ENCODE results near the gene ING3.
"Not testable (repeated sequence)": the region's sequence is repeated elsewhere in the genome, so short reads cannot be mapped to it uniquely, and the experiment has no call there.

Gene ING3

GRCh38 chr7:120990468-120991118 lies 40.0 kb downstream of the ING3 start:
- DNase-seq = no peak

- DNase-seq = no peak
Measured at GRCh38 chr7:120991161-120991560, 40.6 kb downstream of the ING3 start.

GRCh38 chr7:120991581-120991980 lies 41.0 kb downstream of the ING3 start:
- no peak for DNase-seq

GRCh38 chr7:120992272-120992964 lies 41.8 kb downstream of the ING3 start:
- DNase-seq = no peak

DNA sequence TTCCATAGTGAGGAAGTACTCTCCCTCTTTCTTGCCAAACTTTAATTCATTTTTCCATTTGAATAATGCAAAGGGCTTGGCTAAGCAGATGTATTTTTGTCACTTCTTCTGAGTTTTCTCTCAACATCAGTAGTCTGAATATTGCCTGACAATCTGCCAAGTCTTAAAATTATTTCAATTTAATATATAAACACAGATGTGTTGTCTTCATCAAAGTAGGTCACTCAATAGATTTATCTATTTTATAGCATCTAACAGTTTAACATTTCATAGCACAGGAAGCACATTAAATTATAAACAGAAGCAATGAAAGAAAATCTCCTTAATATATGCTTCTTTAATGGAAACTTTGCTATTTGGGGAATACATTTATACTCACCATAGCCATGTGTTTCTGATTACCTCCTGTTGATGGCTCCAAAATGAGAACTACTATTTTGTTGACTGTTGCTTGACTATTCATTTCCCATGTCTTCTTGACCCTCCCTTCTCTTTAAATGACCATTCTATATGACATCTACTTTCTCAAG lies 42.5 kb downstream of the ING3 start:
- no peak for DNase-seq

GRCh38 chr7:120993553-120994191 lies 43.1 kb downstream of the ING3 start:
- no peak for DNase-seq

GRCh38 chr7:120994512-120995410 lies 44.2 kb downstream of the ING3 start:
- no peak for DNase-seq

DNA sequence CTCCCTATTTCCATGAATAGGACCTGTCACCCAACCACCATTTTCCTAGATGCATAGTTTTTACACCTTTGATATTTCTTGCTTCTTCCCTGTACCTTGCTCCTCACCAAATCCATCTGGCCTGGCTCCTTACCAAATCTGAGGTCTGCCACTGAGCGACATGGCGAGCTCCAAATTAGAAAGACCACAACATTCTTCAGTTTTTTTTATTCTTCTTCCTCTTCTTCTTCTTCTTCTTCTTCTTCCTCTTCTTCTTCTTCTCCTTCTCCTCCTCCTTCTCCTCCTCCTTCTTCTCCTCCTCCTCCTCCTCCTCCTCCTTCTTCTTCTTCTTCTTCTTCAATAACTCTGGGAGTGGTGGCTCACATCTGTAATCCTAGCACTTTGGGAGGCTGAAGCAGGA lies 45.1 kb downstream of the ING3 start:
- no peak for DNase-seq

- peak; percentile 28 for DNase-seq
Measured at GRCh38 chr7:120996333-120996987, 45.9 kb downstream of the ING3 start.

DNA sequence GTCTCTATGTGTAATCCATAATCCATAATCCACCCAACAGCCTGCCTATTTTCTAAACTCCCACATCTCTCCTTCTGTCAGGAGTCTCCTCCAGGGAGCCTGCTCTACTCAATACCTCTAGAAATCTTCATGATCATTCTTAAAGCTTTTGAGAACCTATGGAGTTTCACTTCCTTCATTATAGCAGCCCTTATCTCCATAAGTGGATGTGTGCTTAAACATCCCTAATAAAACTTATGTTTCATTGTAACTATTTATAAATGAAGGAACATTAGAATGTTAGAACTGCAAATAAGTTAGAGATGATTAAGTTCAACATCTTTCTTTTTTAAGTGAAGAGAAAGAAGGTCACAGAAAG lies 46.4 kb downstream of the ING3 start:
- no peak for DNase-seq

GRCh38 chr7:120997882-120998474 lies 47.4 kb downstream of the ING3 start:
- DNase-seq = no peak

DNA sequence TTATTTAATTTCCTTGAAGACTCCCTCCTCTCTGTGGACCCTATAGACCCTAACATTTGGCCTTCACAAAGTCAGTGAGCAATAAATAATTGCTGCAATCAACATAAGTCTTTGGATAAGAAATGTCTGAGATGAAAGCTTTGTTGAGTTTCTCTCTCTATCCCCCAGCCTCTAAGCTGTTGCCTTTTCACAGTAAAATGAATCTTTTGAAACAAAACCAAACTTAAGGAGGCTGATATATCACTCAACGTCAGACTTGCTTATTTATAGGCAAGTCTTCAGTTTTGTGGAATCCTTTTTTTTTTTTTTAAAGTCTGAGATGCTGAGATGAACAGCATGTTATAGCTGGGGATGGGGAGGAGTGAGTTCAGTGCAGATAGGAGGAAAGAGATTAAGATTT lies 47.9 kb downstream of the ING3 start:
- no peak for DNase-seq

GRCh38 chr7:120998996-120999565 lies 48.5 kb downstream of the ING3 start:
- DNase-seq = no peak

GRCh38 chr7:121000081-121000983 lies 49.8 kb downstream of the ING3 start:
- no peak for DNase-seq

DNA sequence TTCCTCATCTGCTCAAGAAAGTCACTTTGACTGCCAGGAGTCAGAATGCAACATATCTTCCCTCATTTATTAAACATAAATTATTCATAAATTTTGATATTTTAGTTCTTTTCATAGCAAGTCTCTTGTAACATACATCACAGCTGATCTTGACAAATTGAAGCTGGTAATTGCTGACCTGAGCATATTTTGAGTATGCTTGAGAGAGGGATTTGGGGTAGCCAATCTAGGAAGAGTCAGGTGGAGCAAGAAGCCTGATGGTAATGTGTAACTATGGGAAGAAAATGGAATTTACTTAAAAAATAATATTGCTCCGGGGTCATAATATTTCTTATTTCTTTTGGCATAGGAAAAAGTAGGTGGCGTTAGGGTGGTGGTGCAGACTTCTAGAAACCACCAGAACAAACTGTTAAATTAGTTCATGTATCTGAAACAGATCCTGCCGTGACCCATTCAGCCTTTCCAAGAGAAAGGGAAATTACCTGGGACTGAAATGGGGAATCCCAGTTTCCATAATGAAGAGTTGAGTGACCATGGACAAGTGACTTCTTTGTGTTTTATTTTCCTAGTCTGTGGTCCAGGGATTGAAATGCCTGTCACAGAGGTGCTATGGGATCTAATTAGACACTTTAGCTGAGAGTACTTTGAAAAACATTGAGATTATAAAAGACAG lies 50.8 kb downstream of the ING3 start:
- DNase-seq = no peak

- no peak for DNase-seq
Measured at GRCh38 chr7:121002048-121002756, 51.6 kb downstream of the ING3 start.

DNA sequence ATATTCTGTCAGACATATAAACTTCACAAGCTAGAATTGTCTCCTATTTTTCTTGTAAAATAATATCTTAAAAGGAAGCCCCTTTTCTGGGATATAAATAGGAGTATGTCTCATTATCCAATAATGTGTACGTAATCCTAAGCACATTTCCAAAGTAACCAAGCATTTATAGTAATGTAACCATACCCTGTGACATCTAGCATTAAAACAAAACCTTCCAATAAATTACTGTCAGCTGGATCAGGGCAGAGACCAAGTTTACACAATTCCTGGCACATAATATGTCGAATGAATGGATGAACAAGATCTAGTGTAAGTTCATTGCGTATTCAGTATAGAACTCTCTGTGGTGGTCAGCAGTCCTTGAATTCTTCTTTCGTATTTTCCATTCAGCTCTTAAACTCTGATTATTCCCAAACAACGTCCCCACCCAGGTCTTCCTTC lies 52.2 kb downstream of the ING3 start:
- no peak for DNase-seq

DNA sequence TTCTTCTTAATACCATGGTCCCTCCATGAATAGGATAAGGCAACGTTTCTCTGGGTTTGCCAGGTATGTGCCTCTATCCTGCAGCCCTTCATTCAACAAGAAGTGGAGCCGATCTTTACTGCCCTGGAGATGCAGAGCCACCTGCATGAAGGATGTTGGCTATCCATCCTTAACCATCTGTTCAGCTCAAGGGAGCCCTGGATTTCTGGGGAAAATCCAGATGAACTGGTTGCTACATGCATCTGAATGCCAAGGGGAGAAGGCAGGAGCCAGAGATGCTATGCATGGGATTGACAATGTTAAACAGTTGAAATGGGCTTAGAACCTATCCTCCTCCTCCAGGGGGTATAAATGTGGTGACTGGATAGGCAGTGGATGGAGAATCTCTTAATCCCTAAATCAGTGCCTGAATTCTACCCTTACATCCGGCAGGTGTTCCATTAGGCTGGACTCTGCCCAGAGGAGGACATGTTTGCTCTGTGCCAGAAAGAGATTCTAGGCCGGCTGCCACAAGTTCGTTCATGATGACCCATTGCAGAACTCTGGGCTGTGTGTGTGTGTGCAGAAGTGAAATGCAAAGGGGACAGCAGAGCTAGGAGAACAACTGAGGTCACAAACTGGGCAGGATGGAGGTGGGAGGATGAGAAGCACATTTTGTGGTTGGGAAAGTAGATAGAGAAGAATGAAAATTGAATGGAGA lies 53.6 kb downstream of the ING3 start:
- DNase-seq = no peak

- not testable (repeated sequence) for DNase-seq
Measured at GRCh38 chr7:121005058-121005457, 54.5 kb downstream of the ING3 start.
